ENCODE results near the gene OTOP2.
"Not testable (repeated sequence)": the region's sequence is repeated elsewhere in the genome, so short reads cannot be mapped to it uniquely, and the experiment has no call there.

The OTOP2 gene

DNA sequence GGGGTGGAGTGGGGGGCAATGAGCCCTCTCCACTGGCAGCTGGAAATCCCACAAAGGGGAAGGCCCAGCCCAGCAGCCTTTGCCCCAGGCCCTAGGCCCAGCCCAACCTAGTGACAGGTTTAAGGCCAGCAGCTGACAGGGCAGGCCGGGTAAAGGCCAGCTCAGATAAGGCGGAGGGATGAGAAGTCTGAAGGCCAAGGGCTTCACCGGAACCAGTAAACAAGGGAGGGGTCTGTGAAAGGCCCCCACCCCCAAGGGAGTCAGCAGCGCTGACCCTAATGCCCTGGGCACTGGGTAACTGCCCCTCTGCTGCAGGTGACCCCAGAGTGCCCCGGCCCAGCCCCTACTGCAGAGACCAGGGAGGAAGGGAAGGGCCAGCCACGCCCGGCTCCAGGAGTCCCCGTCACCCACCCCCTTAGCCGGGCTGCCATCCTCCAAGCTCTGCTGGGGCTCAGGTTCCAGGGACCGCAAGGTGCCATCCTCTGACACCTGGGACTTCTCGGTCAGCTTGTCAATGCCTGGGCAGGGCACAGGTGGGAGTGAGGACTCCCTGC is 29.1 kb downstream of the OTOP2 start:
- no peak for DNase-seq

DNA sequence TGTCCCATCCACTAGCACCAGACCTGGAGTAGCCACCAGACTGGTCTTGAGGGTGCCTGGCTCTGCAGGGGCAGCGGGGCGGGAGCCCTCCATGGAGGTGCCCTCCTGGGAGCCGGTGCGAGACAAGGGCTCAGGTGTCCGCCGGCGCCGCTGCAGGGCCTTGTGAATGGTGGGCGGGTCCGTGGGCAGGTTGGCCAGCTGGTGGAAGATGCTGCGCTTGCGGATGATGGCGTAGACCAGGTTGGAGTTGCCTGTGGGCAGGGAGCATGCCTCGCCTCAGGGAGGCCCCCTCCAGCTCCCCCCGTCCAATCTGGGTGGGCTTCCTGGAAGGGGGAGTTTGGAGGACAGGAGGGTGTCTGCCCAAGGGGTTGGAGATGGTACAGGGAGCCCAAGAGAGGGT is 30.0 kb downstream of the OTOP2 start:
- no peak for DNase-seq

DNA sequence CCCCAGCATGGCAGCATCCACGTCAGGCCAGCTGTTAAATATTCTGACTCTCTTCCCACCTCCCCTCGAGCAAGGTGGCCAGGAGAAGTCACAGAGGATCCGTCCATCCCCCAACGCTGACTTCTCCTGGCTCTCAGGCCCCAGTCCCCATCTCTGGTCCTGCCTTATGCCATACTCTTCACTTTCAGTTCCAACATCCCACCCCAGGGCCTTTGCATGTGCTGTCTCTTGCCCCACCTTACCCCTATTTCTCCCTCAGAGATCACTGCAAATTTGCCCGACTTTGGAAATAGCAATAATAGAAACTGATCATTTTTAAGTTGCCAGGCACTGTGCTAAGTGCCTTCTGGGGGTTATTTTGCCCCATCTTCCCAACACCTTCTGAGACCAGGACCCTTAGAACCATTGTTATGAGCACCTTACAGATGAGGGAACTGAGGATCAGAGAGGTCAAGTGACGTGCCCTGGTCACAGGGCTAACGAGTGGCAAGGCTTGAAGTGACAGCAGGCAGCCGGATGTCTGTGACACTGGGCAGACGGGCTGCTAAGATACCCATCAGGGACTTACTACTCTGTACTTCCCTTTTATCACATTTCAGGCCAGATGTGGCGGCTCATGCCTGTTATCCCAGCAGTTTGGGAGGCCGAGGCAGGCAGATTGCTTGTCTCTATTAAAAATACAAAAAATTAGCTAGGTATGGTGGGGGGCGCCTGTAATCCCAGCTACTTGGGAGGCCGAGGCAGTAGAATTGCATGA is 30.8 kb downstream of the OTOP2 start:
- DNase-seq, result no peak

DNA sequence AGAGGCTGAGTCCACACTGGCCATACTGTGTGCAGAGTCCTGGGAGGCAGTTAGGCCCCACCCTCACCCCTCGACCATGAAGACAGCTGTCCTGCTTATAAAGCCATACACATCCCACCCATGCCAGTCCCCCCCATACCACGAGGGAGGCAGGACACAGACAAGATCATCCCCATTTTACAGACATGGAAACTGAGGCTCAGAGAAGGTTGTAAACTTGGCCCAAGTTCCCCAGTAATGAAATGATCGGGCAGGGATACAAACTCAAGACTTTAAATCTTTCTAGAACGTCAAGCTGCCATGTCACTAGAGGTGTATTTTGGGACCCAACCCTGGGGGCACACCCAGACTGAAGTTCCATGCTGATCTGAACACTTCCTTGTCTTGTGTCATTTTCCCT is 32.0 kb downstream of the OTOP2 start:
- DNase-seq, result no peak

DNA sequence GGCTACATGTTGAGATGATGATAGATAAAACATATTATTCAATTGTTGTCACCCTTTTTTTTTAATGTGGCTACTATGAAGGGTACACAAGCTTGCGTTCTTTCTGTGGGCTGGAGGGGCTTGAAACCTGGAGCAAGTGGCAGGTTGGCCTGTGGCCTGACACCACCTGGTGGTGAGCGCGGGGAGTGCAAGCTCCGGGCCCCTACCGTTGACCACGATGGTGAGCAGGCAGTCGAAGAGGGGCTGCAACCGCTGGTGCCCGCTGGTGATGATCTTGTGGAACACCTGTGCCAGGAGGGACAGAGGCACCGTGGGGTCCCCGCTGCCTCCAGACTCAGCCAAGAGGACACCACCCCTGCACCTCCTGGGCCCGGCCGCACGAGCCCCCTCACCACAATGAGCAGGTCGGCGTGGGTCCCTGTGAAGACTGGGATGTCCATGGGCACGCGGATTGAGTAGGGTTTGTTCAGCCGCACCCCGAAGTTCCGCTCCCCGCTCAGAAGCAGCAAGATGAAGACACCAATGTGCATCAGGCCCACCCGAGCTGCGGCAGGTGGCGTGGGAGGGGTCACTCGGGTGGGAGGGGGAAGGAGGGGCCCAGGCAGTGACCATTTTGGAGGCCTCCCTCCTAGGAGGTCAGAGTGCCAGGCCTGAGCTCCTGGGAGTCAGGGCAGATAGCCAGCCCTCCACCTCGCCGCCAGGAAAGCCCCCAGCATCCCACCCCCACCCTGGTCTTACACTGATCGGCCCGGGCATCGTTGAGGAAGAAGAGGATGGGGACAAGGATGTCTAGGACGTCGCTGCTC is 34.1 kb downstream of the OTOP2 start:
- DNase-seq, result peak; percentile 65

GRCh38 chr17:74959826-74960515 is 35.9 kb downstream of the OTOP2 start:
- DNase-seq, result no peak

DNA sequence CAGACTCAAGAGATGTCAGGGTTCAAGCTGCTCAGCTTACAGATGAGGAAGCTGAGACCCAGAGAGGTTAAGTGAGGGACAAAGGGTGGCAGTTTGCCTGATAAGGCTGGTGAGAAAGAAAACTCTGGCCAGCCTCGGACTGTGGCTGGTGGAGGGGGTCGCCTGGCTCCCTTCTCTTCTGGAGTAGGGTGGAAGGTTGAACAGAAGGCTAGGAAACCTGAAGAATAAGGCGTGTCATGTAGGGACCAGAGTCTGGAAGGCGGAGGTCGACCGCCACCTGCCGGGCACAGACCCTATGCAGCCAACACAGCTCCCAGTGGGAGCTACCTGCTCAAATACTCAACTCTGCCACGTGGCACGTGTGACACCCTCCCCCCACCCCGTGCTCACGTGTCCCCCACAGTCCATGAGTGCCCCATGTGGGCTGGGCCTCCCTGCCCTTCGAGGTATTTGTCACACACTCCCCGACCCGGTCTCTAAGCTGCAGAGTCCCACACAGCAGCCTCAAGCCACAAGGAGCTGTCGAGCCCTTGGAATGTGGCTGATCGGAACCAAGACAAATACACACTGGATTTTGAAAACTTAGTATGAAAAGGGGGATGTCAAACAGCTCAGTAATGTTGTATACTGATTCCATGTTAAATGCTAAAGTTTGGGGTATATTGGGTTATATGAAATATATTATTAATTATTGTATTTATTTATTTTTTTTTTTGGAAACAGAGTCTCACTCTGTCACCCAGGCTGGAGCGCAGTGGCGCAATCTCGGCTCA is 36.7 kb downstream of the OTOP2 start:
- DNase-seq, result peak; percentile 48

GRCh38 chr17:74961657-74962350 is 37.7 kb downstream of the OTOP2 start:
- peak; percentile 79 for DNase-seq

- DNase-seq, result no peak
These were observed 38.7 kb downstream of the OTOP2 start for GRCh38 chr17:74962622-74963394.

- no peak for DNase-seq
These were observed 39.6 kb downstream of the OTOP2 start for GRCh38 chr17:74963656-74964055.

DNA sequence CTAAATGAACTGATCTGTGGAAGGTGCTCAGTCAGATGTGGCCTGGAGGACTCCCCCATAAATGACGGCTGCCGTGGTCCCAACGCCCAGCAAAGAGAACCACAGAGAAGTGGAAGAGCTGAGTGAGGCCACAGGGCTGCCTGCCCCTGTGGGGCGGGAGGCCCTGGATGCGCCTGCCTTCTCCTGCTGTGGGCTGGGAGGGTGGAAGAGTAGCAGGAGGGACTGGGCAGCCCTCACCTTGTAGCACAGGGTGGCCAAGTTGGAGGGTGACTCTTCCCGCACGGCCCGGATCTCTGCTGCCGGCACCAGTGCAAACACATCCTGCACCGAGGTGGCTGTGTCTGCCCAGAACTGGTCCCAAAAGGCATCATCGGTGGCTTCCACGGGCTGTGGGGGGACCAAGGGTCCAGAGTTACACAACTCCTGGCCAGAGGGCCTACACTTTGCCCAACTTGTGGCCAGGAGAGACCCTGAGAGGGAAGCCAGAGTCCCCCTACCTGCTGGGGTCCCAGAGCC is 40.2 kb downstream of the OTOP2 start:
- no peak for DNase-seq

DNA sequence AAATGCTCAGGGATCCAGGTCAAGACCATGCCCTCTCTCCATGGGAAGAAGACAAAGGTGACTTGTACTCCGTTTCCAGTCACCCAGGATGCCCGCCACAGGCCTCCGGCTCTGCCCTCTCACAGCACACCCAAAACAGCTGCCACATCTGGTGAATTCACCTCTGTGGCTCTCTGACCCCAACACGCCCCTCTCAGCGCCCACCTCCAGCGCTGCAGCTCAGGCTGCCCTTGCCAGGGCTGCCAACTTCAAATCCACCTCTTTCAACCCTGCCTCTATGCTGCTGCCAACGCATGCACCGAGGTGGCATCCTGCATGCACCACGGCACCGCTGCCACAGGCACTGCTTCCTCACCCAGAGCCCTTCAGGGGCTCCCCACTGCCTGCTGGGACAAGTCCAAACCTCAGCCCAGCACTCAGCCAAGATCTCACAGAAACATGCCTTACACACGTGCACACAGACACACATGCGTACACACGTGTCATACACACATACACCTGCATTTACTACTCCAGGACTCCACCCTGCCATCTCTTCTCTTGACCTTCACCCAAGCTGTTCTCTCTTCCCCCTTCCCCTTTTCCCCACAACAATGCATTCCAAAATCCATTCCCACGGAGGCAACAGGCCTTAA is 41.0 kb downstream of the OTOP2 start:
- no peak for DNase-seq

GRCh38 chr17:74968361-74968780 is 44.3 kb downstream of the OTOP2 start:
- no peak for DNase-seq

DNA sequence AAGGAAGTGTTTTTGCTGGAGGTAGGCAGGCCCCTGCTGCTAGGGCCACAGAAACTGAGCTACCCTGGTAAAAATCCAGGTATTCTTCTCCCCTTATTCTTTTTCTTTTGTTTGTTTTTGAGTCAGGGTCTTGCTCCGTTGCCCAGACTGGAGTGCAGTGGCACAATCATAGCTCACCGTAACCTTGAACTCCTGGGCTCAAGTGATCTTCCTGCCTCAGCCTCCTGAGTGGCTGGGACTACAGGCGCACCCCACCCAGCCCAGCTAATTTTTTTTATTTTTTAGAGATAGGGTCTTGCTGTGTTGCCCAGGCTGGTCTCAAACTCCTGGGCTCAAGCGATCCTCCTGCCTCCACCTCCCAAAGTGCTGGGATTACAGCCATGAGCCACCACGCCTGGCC is 45.4 kb downstream of the OTOP2 start:
- not testable (repeated sequence) for DNase-seq

DNA sequence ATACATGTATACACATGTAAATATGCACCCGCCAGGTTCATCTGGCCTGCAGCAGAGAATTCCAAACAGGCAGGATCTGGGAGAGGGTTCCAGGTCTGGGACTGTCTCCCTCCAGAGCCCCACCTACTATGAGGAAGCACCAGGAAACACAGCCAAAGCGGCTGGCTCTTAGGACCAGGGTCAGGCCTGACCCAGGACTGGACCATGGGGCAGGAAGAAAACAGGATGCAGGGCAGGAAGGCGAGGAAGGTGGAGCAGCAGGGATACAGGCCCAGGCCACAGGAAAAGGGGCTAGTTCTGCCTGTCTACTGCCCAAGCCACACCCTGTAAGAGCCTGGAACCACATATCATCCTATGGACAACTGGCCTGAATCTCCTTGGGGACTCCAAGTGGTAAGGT is 46.3 kb downstream of the OTOP2 start:
- no peak for DNase-seq

DNA sequence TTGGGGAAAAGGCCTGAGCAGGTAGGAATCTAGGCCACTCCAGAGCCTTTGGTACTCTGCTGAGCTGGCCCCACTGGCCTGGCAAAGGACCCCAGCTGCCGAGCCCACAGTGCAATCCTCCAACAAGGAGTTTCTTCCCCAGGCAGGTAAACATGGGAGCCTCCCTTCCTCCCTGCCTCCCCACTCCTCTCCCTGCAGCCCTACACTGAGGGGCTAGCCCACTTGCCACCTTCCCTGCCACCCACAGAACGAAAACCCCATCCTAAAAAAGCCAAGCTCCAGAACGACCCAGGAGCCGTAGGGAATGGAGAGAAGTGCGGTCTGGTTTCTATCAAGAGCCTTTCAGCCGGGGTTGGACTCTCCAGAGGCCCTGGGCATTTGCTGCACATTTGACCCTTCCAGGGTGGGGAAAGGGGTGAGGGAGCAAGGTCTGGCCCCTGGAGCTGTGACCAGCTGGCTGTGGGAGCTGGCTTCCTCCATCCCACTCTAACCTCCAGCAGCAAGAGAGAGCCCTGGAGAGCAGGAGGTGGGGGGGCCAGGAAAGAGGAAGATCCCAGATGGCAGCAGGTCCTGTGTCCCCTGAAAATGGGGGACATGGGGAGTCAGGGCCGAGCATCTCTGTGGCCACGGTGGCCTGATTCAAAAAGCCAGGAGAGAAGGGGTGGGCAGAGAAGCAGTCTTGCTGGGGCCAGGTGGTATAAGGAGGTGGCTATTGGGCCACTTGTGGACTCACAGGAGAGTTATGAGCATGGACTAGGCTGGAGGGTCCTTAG is 47.2 kb downstream of the OTOP2 start:
- no peak for DNase-seq

DNA sequence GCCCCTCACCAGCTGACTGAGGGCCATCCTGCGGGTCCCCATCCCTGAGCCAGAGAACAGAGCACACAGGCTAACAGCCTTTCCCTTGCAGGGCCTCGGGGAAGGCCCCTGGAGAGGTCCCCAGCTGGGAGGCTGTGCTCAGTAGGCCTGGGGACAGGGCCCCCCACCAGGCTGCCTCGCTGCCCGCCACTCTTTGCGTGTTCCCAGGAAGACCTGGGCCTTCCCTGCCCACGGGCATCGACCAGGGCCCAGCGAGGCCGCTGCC is 47.7 kb downstream of the OTOP2 start:
- DNase-seq, result no peak

- DNase-seq, result peak; percentile 82
These were observed 48.3 kb downstream of the OTOP2 start, which contains the start of gene HID1 for GRCh38 chr17:74972107-74972972. TSS of gene HID1 (minus strand) at chr17:74972759. CDS start at chr17:74972656, 103 bp downstream.

DNA sequence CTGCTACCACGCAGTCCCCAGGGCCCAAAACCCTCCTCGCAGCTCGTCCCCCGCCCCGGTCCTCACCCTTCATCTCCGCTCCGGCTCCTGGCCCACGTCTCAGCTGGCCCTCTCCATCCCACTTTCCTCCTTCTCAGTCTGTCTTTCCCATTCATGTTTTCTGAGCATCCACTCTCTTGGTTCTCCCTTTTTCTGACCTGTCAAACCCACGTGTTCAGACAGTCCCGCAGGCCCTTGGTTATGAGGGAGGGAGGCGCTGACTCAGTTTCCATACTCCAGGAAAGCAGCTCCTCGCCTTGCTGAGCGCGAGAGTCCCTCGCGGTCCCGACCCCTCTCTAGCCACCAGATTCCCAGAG is 48.9 kb downstream of the OTOP2 start:
- DNase-seq, result no peak
